Hepatocyte (in vitro differentiated cells): ENCODE measurements around the gene ENTHD1.

Source experiments
- CTCF ChIP-seq: fragments of 200-600 bp; sonication (generic); IDR thresholded peaks from 2 replicates; pipeline ENCODE4 v1.5.1; 2016; ENCODE audit warnings: antibody characterized with exemption, mild to moderate bottlenecking; ENCODE audit not compliant: poor library complexity
- EZH2 ChIP-seq: fragments of 200-600 bp; sonication (generic); IDR thresholded peaks from 2 replicates; pipeline ENCODE4 v1.6.1; 2016; ENCODE audit warnings: antibody characterized with exemption, mild to moderate bottlenecking, borderline replicate concordance
- EZH2phosphoT487 ChIP-seq: fragments of 200-600 bp; sonication (generic); IDR thresholded peaks from one replicate; pipeline ENCODE4 v1.6.1; 2018; ENCODE audit warnings: antibody characterized with exemption, mild to moderate bottlenecking, low read depth, moderate library complexity; ENCODE audit not compliant: unreplicated experiment, severe bottlenecking

GRCh38 chr22:39852799-39853198 is 40.8 kb downstream of the ENTHD1 start:
- no peak for TF ChIP-seq EZH2phosphoT487
- no peak for TF ChIP-seq EZH2
- no peak for TF ChIP-seq CTCF
